NCI-H2227 treated with DMSO at 0.1 percent for 48 hours (cell line): Measurements from ENCODE around the gene SALL1.

Source experiments
- DNase-seq: peaks from one replicate; lab custom pipeline; 2025; lab: John Stamatoyannopoulos, UW

The SALL1 gene

GRCh38 chr16:51111759-51112158 is 39.3 kb downstream of the SALL1 start:
- DNase-seq: no peak

- no peak for DNase-seq
Measured at GRCh38 chr16:51110700-51111157, 40.3 kb downstream of the SALL1 start.

GRCh38 chr16:51109173-51109572 is 41.9 kb downstream of the SALL1 start:
- DNase-seq: no peak

- DNase-seq: no peak
Measured at GRCh38 chr16:51107742-51108141, 43.3 kb downstream of the SALL1 start.

- DNase-seq: no peak
Measured at GRCh38 chr16:51106535-51106934, 44.5 kb downstream of the SALL1 start.

- no peak for DNase-seq
Measured at GRCh38 chr16:51103590-51103989, 47.5 kb downstream of the SALL1 start.

- no peak for DNase-seq
Measured at GRCh38 chr16:51097729-51098128, 53.3 kb downstream of the SALL1 start.

GRCh38 chr16:51095890-51096626 is 55.0 kb downstream of the SALL1 start:
- no peak for DNase-seq

GRCh38 chr16:51095084-51095881 is 55.8 kb downstream of the SALL1 start:
- DNase-seq: no peak

- no peak for DNase-seq
Measured at GRCh38 chr16:51093726-51094280, 57.3 kb downstream of the SALL1 start.
